ENCODE data around the gene FAM110A.
"Not testable (repeated sequence)": the region's sequence is repeated elsewhere in the genome, so short reads cannot be mapped to it uniquely, and the experiment has no call there.

Gene FAM110A

DNA sequence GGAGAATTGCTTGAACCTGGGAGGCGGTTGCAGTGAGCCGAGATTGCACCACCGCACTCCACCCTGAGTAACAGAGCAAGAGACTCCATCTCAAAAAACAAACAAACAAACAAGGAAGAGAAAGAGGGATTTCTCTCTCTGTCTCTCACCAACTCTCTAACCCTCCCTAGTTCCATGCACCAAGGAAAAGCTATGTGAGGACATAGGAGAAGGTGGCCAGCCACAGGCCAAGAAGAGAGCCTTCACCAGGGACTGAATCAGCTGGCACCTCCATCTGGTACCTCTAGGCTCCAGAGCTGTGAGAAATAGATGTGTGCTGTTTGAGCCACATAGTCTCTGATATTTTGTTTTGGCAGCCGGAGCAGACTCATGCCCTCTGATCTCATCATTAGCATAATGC is 9.0 kb upstream of the FAM110A start:
- DNase-seq: no peak

DNA sequence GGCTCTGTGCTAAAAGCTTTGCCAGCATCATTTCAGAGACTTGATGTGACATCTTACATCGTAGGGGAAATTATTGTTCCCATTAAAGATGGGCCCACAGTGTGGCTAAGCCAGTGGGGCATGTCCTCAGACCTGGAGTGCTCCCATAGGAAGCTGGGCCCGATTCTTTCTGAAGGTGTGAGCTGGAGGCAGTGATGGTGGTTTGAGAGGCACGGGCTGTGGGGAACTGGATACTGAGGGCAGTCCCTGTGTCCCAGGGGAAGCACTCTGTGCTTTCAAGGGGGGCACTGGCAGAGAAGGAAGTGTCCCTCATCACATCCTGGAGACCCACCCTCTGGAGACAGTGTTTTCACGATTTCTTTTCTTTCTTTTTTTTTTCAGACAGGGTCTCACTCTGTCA is 8.6 kb upstream of the FAM110A start:
- DNase-seq: no peak

DNA sequence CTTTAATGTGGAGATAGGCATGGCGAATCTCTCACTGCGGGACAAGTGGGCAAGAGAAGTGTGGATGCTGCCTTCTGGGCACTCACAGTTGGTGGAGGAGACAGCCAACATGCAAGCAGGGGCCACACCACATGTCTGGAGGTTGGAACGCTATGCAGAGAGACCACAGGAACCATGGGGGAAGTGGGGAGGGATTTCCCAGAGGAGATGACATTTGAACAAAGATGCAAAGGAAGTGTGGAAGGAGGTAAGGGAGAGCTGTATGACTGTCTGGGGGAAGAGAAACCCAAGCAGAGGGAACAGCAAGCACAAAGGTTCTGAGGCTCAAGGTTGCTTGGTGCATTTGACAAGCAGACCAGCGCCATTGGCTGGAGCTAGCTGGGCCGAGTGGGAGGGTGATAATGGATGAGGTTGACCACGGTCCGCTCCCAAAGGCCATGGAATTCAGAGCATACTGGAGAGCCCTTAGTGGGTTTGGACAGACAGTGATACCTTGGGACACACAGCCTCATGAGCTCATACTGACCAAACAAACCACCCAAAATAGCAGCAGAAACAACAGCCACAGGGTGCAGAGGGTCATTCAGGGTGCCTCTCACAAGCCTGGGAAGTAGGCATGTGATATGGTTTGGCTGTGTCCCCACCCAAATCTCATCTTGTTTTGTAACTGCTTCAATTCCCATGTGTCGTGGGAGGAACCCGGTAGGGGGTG is 7.6 kb upstream of the FAM110A start:
- no peak for DNase-seq

DNA sequence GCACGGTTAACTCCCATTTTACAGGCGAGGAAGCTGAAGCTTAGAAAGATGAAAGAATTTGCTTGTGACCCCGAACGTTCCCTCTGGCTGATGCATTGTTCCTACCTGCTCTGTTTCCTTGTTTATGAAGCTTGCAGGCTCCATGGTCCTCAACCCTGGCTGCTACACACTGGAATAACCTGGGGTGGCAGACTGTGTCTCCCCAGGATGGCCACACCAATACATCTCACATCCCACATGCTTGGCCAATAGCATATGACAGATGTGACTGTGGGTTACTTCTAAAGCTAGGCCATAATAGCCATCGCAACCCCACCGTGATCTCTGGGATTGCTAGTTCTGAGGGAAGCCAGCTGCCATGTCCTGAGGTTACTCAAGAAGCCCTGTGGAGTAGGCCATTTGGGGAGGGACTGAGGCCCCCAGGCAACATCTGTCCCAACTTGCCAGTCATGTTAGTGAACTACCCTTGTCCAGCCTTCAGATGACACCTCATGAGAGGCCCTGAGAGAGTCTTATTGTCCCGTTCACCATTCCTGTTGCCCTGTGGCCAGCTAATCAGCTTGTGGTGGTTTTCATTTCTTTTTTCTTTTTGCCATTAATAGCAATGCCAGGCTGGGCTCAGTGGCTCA is 6.7 kb upstream of the FAM110A start:
- no peak for DNase-seq

DNA sequence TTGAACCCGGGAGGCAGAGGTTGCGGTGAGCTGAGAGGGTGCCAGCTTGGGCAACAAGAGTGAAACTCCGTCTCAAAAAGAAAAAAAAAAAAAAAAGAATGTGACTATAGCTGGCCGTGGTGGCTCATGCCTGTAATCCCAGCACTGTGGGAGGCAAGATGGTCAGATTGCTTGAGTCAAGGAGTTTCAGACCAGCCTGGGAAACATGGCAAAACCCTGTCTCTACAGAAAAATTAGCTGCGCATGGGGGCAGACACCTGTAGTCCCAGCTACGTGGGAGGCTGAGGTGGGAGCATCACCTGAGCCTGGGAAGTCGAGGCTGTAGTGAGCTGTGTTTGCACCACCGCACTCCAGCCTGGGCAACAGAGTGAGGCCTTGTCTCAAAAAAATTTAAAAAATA is 5.5 kb upstream of the FAM110A start:
- not testable (repeated sequence) for DNase-seq

DNA sequence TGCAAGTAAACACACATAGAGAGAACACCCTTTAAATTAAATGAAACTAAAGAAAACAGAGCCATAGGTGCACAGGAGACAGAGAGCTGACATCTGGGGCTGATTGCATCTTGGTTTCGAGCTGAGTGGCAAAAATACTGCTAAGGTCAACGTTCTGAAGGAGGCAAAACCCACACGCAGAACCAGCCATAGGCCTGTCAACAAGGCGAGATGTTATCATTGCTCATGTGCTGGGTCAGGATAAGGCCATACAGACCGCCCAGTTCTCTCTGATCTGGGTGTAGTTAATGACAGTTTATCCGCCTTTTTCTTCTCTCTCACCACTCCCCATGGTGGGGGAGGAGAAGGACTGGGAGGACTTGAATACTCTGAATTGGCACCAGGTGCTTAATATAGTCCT is 4.5 kb upstream of the FAM110A start:
- DNase-seq: no peak

DNA sequence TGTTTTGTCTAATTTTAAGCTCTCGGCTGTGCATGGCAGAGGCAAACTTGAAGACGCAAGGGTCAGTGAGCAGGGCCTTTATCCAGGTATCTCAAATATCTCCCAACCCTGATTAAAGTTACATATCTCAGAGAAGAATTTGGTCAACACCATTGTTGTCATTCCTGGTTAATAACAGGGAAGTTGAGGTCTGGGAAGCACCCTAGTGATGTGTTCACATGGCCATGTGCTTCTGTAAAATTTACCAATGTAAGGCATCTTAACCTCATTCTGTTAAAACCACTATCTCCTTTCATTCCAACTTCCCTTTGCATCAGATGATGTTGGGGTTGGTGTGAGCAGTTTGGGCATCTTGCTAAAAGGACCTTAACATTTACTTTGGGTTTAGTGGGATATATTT is 4.0 kb upstream of the FAM110A start:
- no peak for DNase-seq

DNA sequence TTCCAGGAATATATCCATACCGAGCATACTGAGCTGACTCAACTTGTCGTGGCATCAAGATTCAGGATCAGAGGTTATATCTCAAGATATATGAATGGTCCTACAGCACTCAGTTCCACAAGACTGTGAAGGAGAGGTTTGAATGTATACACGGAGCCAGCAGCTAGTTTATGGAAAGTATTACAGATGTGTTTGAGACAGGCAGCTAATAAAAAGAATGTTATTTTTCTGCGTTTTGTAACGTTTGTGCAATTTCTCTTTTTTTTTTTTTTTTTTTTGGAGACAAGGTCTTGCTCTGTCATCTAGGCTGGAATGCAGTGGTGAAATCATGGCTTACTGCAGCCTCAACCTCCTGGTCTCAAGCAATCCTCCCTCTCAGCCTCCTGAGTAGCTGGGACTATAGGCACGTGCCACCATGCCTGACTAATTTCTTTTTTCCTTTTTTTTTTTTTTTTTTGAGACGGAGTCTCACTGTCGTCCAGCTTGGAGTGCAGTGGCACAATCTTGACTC is 3.4 kb upstream of the FAM110A start:
- DNase-seq: no peak

DNA sequence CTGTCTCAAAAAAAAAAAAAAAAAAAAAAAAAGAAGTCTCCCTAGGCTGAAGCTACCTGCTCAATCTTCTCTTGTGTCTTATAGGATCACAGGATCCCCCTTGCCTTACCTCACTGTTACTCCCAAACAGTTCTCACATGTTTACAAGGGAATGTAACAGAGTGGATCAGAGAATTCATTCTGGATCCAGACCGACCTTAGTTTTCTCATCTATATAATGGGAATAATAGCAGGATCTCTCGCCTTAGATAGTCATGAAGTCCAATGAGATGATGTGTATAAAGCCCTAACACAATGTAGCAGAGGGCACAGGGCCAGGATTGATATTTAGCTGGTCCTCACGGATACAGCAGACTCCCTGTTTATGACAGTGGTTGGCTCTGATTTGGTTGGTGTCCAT is 2.3 kb upstream of the FAM110A start:
- DNase-seq: no peak

DNA sequence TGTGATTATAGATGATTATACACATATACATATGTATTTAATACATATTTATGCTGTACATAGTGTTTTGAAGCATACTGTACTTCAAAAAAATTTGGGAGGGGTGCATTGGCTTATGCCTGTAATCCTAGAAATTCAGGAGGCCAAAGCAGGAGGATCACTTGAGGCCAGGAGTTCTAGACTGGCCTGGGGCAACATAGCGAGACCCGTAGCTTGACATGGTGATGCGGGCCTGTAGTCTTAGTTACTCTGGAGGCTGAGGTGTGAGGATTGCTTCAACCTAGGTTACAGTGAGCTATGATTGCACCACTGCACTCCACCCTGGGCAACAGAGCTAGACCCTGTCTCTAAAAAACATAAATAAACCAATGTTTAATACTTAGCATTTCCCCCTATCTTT is 1.6 kb upstream of the FAM110A start:
- no peak for DNase-seq

DNA sequence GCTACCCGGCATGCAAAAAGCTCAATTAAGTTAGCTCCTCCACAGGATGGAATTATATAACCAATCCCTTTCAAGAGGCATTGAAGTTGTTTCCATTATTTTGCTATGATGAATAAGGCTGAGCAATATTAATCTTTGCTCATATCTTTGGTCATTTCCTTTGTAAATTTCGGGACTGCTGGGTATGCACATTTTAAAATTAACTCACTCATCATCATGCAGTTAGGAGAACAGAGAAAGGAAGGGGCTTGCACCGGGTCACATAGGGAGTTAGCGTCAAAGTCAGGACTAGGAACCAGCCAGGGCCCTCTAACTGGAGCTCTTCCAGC is 430 bp upstream of the FAM110A start:
- DNase-seq: no peak

DNA sequence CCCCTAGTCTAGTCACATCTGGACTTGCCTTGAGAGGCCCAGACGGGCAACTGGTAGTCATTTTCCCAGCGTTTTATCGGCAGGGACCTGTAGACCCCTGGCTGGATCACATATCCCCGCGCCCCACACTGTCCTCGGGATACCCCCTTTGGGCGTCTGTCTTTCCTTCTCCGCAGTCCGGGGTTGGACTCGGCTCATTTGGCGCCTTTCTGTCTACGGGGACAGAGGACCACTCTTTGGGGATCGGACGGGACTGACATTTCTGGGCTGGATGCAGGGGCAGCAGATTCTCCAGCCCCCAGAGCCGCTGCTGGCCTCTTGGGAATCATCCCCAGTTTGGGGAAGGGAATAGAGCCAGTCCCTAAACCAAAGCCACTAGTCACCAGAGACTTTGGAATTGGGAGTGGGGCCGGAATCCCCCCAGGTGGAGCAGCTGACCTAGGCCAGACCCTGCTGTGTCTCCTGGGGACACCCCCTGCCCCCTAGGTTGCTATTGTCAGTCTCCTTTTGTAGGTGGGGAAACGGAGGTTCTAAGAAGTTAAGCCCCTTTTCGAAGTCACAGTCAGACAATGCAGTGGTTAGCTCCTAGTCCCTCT is 734 bp downstream of the FAM110A start:
- peak in 1 of 2 experiments; percentile 31 for DNase-seq

DNA sequence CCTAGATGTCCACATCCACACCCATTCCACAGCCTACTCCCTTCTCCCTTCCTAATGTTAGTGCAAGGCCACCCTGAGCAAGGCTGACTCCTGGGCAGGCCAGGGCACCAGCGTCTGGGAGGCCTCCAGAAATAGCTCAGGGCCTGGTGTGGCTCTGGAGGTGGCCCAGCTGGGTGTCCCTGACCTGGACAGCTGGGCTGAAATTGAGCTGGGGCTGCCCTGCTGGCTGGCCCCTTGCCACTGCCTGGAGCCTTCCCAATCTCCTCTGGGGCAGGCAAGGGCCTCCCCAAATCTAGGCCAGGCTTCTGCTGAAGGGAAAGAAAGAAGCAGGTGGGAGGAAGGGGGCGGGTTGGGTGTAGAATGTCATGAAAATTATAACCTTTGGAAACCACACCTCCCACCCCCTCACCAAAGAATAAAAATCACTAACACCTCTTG is 2.1 kb downstream of the FAM110A start:
- peak; percentile 39 to 54 for DNase-seq

DNA sequence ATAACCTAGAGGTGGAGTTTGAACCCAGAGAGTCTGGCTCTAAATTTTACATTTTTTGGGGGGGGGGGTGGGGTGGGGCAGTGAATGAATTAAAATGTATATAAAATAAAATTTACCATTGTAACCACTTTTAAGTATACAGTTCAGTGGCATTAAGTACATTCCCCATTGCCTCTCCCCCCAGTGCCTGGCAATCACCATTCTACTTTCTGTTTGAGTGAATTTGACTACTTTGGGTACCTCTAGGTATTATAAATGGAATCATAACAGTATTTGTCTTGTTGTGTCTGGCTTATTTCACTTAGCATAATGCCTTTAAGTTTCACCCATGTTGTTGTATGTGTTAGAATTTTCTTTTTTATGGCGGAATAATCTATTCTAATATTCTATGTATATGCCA is 2.7 kb downstream of the FAM110A start:
- DNase-seq: no peak

DNA sequence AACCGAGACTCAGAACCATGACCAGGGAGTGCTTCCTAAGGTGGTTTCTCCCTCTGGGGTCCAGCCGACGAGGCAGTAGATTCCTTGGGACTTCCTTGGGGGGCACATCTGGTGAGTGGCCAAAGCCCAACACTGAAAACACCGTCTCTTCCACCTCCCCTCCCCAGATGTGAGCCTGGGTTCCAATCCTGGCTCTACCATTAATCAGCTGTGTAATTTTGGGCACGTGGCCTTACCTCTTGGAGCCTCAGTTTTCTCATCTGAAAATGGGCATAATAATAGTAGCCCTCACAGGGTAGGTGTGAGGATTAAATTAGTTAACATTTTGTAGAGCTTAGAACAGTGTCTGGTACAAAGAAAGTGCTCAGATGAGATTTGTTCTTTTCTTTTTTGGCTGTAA is 5.5 kb downstream of the FAM110A start:
- no peak for DNase-seq

DNA sequence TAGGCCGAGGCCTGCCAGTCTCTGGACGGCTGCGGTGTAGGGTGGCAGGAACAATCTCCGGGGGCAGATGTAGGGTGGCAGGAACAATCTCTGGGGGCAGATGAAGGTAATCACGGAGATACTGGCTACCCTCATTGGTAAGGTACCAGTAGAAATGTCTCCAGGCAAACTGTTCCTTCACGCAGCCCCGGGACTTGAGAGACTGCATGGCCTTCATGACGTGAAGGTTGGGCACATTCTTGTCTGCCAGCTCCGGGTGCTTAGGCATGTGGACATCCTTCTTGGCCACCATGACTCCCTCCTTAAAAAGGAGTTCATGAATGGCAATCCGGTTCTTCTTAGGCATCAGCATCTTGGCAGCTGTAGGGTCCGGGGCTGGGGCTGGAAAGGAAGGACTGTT is 6.1 kb downstream of the FAM110A start:
- DNase-seq: no peak

DNA sequence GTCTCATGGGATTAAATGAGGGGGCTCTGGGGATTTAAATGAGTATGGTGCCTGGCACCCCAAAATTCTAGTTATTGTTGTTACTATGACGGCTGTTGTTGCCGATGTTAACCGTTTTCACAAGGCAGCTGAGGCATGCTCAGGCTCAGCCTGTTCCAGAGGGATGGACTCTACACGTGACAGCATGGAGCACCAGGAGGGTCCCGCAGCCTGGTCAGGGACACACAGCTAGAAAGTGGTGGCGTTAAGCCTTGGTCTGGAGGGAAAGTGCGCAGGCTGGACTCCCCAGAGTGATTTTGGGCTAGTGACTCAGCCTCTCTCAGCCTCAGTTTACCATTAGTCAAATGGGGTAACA is 7.0 kb downstream of the FAM110A start:
- no peak for DNase-seq

DNA sequence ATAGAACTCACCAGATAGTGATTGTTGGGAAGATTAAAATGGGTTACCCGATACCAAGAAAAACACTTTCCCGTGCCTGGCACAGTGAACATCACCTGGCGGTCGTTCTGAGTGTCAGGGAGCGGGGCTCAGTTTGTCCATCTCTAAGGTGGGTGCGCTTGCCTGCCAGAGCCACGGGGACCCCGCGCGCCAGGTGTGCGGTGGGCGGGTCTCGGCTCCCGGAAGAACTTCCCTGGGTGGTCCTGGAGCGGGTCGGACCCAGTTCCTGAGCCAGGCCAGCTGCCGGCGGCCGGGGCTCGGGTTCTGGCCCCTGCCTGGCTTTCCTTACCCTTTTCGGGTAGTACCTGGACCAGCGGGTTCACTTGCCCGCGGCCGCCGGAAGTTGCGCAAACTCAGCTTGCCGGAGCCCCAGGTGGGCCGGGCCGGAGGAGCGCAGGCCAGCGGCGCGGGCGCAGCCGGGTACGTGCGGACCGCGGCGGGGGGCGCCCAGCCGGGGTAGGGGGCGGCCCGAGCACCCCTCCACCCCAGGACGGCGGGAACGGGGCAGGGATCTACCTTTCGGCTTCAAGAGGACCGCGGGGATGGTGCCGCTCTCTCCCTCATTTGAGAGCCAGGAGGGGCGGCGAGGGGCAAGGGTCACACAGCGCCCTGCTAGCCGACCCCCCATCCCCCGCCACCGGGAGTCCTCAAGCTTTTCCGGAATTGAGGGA is 7.5 kb downstream of the FAM110A start:
- peak in 1 of 2 experiments; percentile 54 for DNase-seq

DNA sequence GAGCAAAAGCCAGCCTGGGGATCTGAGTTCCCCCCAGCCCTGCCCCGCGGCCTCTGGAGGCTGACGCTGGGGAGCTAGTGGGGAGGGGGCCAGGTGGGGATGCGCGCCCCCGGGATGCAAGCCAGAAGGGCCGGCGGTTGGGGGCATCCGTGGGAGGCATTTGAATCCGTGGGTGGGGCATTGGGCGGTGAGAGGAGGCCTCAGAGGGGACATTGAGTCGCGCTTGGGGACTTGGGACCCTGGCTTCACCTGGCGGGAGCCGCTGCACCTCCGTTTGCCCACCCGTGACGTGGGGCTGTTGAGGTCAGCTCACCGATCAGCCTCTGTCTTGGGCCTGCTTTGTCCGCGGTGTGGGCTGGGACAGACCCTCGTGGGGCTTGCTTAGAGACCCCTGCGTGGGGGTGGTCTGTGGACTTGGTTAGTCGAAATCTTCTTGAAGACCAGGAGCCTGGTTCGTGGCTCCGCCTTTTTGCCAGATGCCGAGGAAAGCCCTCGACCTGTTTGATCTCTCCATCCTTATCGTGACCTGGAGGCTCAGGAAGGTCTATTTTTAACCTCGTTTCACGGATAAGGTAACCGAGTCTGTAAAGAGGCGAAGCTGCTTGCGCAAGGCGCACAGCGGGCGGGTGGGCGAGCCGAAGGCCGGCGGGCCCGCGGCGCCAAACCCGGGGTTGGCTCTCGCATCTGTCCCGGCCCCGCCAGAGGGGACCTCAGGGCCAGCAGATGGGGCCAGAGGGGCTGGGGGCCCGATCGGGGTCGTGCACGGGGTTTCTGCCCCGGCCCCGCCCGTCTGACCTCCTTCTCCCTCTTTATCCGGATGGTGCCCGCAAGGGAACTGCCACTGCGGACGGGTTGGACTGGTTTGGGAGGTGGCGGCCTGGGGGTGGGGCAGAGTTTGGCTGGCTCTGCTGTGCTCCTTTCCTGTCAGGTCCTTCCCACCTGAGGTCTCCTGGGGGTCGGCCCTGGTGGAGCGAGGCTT is 8.3 kb downstream of the FAM110A start:
- no peak for DNase-seq

DNA sequence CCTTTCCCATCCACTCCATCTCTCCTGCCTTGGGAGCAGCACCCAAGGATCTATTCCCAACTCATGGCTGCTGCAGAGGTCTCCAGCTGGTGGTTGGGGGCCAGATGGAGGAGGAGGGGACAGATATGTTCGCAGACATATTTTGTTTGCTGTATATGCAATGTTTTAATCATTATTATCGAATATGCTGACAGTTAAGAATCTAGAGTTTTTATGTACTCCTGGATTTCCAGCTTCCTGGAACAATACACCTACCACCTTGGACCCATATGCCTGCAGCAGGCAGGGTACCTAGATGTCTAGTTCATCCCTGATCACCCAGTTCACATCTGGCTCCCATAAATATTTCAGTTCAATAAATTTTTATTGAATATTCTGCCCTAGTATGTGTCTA is 9.0 kb downstream of the FAM110A start:
- DNase-seq: no peak

DNA sequence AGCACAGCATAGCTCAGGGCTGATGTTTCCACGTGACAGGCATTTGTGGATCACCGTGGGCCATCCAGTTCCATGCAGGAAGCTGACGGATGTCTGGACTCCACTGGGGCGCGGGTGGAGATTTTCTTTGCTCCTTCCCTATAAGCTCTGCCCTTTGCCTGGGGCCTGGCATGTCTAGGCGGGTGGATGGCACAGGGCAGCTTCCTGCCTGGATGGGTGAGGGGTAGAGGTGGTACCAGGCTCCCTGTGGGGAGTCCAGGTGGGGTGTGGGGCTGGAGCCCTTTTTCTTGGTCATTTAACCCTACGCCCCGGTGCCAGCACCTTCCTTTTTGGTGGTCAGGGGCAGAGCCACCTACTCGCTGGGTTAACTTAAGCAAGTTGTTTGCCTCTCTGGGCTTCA is 10.4 kb downstream of the FAM110A start:
- DNase-seq: no peak

DNA sequence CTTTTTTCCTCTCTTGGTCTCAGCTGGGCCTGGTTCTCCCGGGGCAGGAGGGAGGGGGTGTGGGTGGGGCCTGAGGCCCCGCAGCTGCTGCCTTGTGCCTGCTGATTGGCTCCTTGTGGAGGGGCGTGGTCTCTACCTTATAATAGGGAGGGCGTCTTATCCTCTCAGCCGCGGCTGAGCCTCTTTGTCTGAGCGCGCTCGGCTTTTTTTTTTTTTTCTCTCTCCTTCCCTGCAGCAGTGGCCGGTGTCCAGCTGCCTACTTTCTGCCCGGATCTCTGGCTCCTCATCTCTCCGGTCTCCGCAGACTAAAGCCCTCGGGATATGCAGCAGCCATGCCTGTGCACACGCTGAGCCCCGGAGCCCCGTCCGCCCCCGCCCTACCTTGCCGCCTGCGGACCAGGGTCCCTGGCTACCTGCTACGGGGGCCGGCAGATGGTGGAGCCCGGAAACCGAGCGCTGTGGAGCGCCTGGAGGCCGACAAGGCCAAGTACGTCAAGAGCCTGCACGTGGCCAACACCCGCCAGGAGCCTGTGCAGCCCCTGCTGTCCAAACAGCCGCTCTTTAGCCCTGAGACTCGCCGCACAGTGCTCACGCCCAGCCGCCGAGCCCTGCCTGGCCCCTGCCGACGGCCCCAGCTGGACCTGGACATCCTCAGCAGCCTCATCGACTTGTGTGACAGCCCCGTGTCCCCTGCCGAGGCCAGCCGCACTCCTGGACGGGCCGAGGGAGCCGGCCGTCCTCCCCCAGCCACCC is 11.1 kb downstream of the FAM110A start:
- peak; percentile 85 to 89 for DNase-seq

All from activated T-cell treated with anti-CD3 and anti-CD28 coated beads, Interleukin-2, amount 50 U/mL, for 48 hours (primary cell).